ENCODE data around the gene D2HGDH.

DNA sequence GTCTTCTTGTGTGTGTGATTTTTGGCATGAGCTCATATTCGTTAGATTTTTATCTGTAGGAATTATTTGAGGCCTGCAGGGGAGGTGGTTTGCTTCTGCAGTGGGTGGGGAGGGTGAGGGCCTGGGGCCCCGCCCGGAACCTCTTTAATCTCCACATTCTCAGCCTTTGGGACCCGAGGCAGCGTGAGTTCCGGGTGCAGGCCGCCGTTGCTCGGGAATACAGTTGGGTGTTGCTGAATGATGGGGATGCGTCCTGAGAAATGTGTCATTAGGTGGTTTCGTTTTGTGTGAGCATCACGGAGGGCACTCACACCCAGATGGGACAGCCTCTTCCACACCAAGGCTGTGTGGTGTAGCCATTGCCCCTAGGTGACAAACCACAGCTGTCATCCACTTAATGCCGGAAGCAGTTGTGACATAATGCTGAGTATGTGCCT, 28.5 kb downstream of the D2HGDH start:
- TF ChIP-seq, protein P1, sequence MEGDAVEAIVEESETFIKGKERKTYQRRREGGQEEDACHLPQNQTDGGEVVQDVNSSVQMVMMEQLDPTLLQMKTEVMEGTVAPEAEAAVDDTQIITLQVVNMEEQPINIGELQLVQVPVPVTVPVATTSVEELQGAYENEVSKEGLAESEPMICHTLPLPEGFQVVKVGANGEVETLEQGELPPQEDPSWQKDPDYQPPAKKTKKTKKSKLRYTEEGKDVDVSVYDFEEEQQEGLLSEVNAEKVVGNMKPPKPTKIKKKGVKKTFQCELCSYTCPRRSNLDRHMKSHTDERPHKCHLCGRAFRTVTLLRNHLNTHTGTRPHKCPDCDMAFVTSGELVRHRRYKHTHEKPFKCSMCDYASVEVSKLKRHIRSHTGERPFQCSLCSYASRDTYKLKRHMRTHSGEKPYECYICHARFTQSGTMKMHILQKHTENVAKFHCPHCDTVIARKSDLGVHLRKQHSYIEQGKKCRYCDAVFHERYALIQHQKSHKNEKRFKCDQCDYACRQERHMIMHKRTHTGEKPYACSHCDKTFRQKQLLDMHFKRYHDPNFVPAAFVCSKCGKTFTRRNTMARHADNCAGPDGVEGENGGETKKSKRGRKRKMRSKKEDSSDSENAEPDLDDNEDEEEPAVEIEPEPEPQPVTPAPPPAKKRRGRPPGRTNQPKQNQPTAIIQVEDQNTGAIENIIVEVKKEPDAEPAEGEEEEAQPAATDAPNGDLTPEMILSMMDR (IDR thresholded peaks at IDR 0.05) = no peak
- no peak for TF ChIP-seq POLR2A (IDR thresholded peaks at IDR 0.05)

Measured in sigmoid colon (tissue), 3 donors.